Breast epithelium (tissue), 4 donors: ENCODE measurements around the gene LINGO4. TPM values are rescaled to one million over a fixed set of nuclear protein-coding genes. Genes with fewer than 3 reads are reported as not detected.

Source experiments
- DNase-seq, 2 donors: peaks; one replicate each; pipeline ENCODE4 v3.0.0-alpha.2; 2019; ENCODE audit warnings: low spot score in 2 of 2
- H3K27ac ChIP-seq, 2 donors: fragments of 200-600 bp; sonication (generic) in 1 of 2; one replicate each; pipeline ENCODE4 v1.5.1; 2016 to 2019; ENCODE audit warnings: mild to moderate bottlenecking in 1 of 2
- H3K27me3 ChIP-seq, 2 donors: fragments of 200-600 bp; sonication (generic) in 1 of 2; one replicate each; pipeline versions ENCODE4 v1.5.1 to v1.6.0; 2017 to 2019; ENCODE audit warnings: control low read depth in 1 of 2, mild to moderate bottlenecking in 1 of 2
- H3K36me3 ChIP-seq: fragments of 200-600 bp; one replicate; pipeline ENCODE4 v1.5.1; 2019
- H3K4me1 ChIP-seq, 2 donors: fragments of 200-600 bp; sonication (generic); one replicate each; pipeline ENCODE4 v1.5.1; 2016 to 2019; ENCODE audit warnings: control low read depth in 1 of 2
- H3K4me3 ChIP-seq, 3 donors: fragments of 200-600 bp; sonication (generic); 1 replicate in 2 of 3; 2 replicates in 1 of 3; pipeline ENCODE4 v1.5.1; 2016 to 2019; ENCODE audit warnings: mild to moderate bottlenecking in 3 of 3, moderate library complexity in 2 of 3
- H3K9me3 ChIP-seq, 2 donors: fragments of 200-600 bp; sonication (generic) in 1 of 2; one replicate each; pipeline ENCODE4 v1.5.1; 2016 to 2019; ENCODE audit warnings: control low read depth in 1 of 2
- CTCF ChIP-seq, 3 donors: fragments of 450-650 bp; IDR thresholded peaks; one replicate each; pipeline ENCODE4 v1.5.1; 2016 to 2017; ENCODE audit warnings: antibody characterized with exemption in 3 of 3, mild to moderate bottlenecking in 3 of 3, moderate library complexity in 3 of 3
- POLR2A ChIP-seq: fragments of 450-650 bp; IDR thresholded peaks from one replicate; pipeline ENCODE4 v1.6.1; 2016; ENCODE audit warnings: antibody characterized with exemption, mild to moderate bottlenecking, moderate library complexity
- POLR2AphosphoS5 ChIP-seq, 3 donors: sonication (generic); formaldehyde crosslinking; IDR thresholded peaks; one replicate each; pipeline ENCODE4 v1.6.1; 2017; ENCODE audit warnings: antibody characterized with exemption in 3 of 3
- intact Hi-C: fragments of 100-400 bp; cut with DNase I; formaldehyde crosslinking; loops from one replicate; pipeline ENCODE4 v1.15.1; 2023; ENCODE audit warnings: low total_unique reads
- total RNA-seq, 3 donors: library from RNA; depleted of rRNA; stranded (reverse); fragments of >200 nt; gene quantifications; one replicate each; pipeline ENCODE4 v1.1.0, GENCODE V29; 2016

The LINGO4 gene
- total RNA-seq, 3 donors from 2014 or later = 0.16 to 0.88 (median 0.33) TPM

GRCh38 chr1:151815716-151816327 is 10.6 kb upstream of the LINGO4 start:
- no peaks in the 10 kb centered on the region for H3K9me3 ChIP-seq
- H3K4me1 ChIP-seq = no peaks in the 10 kb centered on the region
- TF ChIP-seq CTCF (IDR thresholded peaks at IDR 0.05) (no peak), POLR2AphosphoS5 (IDR thresholded peaks at IDR 0.05) (no peak), POLR2A (no peak)
- intact Hi-C loops = no loop called here
- H3K36me3 ChIP-seq = no peaks in the 10 kb centered on the region
- H3K27ac ChIP-seq = no peak overlapping the region
- no peaks in the 10 kb centered on the region for H3K27me3 ChIP-seq
- no peak for DNase-seq
- H3K4me3 ChIP-seq = no peak overlapping the region

GRCh38 chr1:151814971-151815545 is 9.8 kb upstream of the LINGO4 start:
- H3K27ac ChIP-seq = no peak overlapping the region
- TF ChIP-seq CTCF (IDR thresholded peaks at IDR 0.05) = no peak
- no peak for TF ChIP-seq POLR2AphosphoS5 (IDR thresholded peaks at IDR 0.05)
- TF ChIP-seq POLR2A = no peak
- intact Hi-C loops = no loop called here
- DNase-seq = no peak
- H3K4me3 ChIP-seq = no peak overlapping the region
- H3K4me1 ChIP-seq = no peaks in the 10 kb centered on the region
- no peaks in the 10 kb centered on the region for H3K9me3 ChIP-seq
- H3K36me3 ChIP-seq = no peaks in the 10 kb centered on the region
- no peaks in the 10 kb centered on the region for H3K27me3 ChIP-seq

- DNase-seq = no peak
- Histone ChIP-seq H3K27me3 (no peaks in the 10 kb centered on the region), H3K27ac (no peak overlapping the region), H3K36me3 (no peaks in the 10 kb centered on the region), H3K9me3 (no peaks in the 10 kb centered on the region), H3K4me1 (no peaks in the 10 kb centered on the region), H3K4me3 (no peak overlapping the region)
- intact Hi-C loops = no loop called here
- TF ChIP-seq POLR2A (no peak), CTCF (IDR thresholded peaks at IDR 0.05) (no peak), POLR2AphosphoS5 (IDR thresholded peaks at IDR 0.05) (no peak)
These were observed 9.2 kb upstream of the LINGO4 start for GRCh38 chr1:151814426-151814825.

- H3K36me3 ChIP-seq = no peaks in the 10 kb centered on the region
- no peaks in the 10 kb centered on the region for H3K4me1 ChIP-seq
- no peaks in the 10 kb centered on the region for H3K9me3 ChIP-seq
- no peak for TF ChIP-seq POLR2AphosphoS5 (IDR thresholded peaks at IDR 0.05)
- no peak for TF ChIP-seq POLR2A
- TF ChIP-seq CTCF (IDR thresholded peaks at IDR 0.05) = no peak
- H3K4me3 ChIP-seq = no peak overlapping the region
- intact Hi-C loops = no loop called here
- DNase-seq = no peak
- H3K27ac ChIP-seq = no peak overlapping the region
- no peaks in the 10 kb centered on the region for H3K27me3 ChIP-seq
These were observed 8.2 kb upstream of the LINGO4 start for GRCh38 chr1:151813271-151813977.

- H3K9me3 ChIP-seq = no peaks in the 10 kb centered on the region
- H3K36me3 ChIP-seq = no peaks in the 10 kb centered on the region
- no peaks in the 10 kb centered on the region for H3K27me3 ChIP-seq
- H3K27ac ChIP-seq = no peak overlapping the region
- no peak for TF ChIP-seq CTCF (IDR thresholded peaks at IDR 0.05)
- no peak for TF ChIP-seq POLR2A
- TF ChIP-seq POLR2AphosphoS5 (IDR thresholded peaks at IDR 0.05) = no peak
- intact Hi-C loops = no loop called here
- peak overlapping the region in 1 of 3 donors; percentile 19 for H3K4me3 ChIP-seq
- H3K4me1 ChIP-seq = no peaks in the 10 kb centered on the region
- no peak for DNase-seq
These were observed 6.0 kb upstream of the LINGO4 start for GRCh38 chr1:151811181-151811580.
